Tracheal epithelial cell (primary cell): ENCODE data around the gene IRX4. TPM values are rescaled to one million over a fixed set of nuclear protein-coding genes. Genes with fewer than 3 reads are reported as not detected.

Source experiments
- total RNA-seq: library from RNA; depleted of rRNA; stranded (reverse); fragments of >200 nt; gene quantifications from 2 replicates; pipeline ENCODE4 v1.2.1, GENCODE V29; 2014

IRX4 gene
- 3.6 and 4.5 TPM in 2 replicates for total RNA-seq

GRCh38 chr5:1882337-1883119 lies at the start of gene IRX4:
Gene IRX4 (minus strand): TSS chr5:1882925. CDS start chr5:1882647, 278 bp downstream.

Other genes with a start within 250 kb of the IRX4 start
- gene MRPL36, start 83.1 kb downstream of the IRX4 start, total RNA-seq: 43.9 and 49.9 TPM in 2 replicates
- 16.8 and 39.5 TPM in 2 replicates for gene NDUFS6, start 81.5 kb downstream of the IRX4 start, total RNA-seq